Body of pancreas (tissue), 4 donors: ENCODE measurements around the gene SNX5. TPM values are rescaled to one million over a fixed set of nuclear protein-coding genes. Genes with fewer than 3 reads are reported as not detected.

ENCODE experiments used
- ATAC-seq: fragments of 150-250 bp; one replicate; pipeline ENCODE4 v1.9.1; 2016
- DNase-seq, 4 donors: peaks; one replicate each; pipeline ENCODE4 v3.0.0-alpha.2; 2019
- H3K27ac ChIP-seq, 4 donors: fragments of 200-600 bp; sonication (generic); 1 replicate in 3 of 4; 2 replicates in 1 of 4; pipeline versions ENCODE4 v1.5.1 to v1.6.1; 2016 to 2019; ENCODE audit warnings: mild to moderate bottlenecking in 1 of 4, mixed read lengths in 1 of 4, moderate library complexity in 1 of 4
- H3K27me3 ChIP-seq, 2 donors: fragments of 200-600 bp; sonication (generic); one replicate each; pipeline ENCODE4 v1.6.0; 2016; ENCODE audit warnings: mild to moderate bottlenecking in 1 of 2
- H3K36me3 ChIP-seq, 2 donors: fragments of 200-600 bp; sonication (generic); replicated peaks in 1 of 2; 2 replicates each; pipeline ENCODE4 v1.5.1; 2016; ENCODE audit warnings: low read depth in 2 of 2; ENCODE audit not compliant: insufficient read depth in 1 of 2
- H3K4me1 ChIP-seq: fragments of 200-600 bp; sonication (generic); one replicate; pipeline ENCODE4 v1.6.0; 2016
- H3K4me3 ChIP-seq, 2 donors: fragments of 200-600 bp; sonication (generic); 1 replicate in 1 of 2; 2 replicates in 1 of 2; pipeline ENCODE4 v1.5.1; 2016 to 2019
- H3K9me3 ChIP-seq, 3 donors: fragments of 200-600 bp; sonication (generic); 1 replicate in 2 of 3; 2 replicates in 1 of 3; pipeline ENCODE4 v1.5.1; 2016
- CTCF ChIP-seq, 7 experiments: fragments of 450-650 bp in 4 of 7; fragments of 200-600 bp in 3 of 7; sonication (generic) in 3 of 7; IDR thresholded peaks; one replicate each; pipeline ENCODE4 v1.5.1; 2016 to 2019; ENCODE audit warnings: antibody characterized with exemption in 7 of 7
- POLR2A ChIP-seq, 3 donors: fragments of 450-650 bp; IDR thresholded peaks; one replicate each; pipeline ENCODE4 v1.6.1; 2016; ENCODE audit warnings: antibody characterized with exemption in 3 of 3, mild to moderate bottlenecking in 2 of 3
- WGBS, 2 donors: methylation state at CpG; one replicate each; pipeline ENCODE4 v1.1.5; 2017; 5-methylcytosine and 5-hydroxymethylcytosine counted together
- intact Hi-C: fragments of 100-400 bp; cut with DNase I; formaldehyde crosslinking; loops from one replicate; pipeline ENCODE4 v1.15.1; 2023
- total RNA-seq, 2 donors: library from RNA; depleted of rRNA; stranded (reverse); fragments of >200 nt; gene quantifications; one replicate each; pipeline ENCODE4 v1.1.0, GENCODE V29; 2016

Gene SNX5
- total RNA-seq, 2 donors from 2014 or later = 61.3 to 84.3 TPM

GRCh38 chr20:17943343-17943742, 25.3 kb downstream of the SNX5 start:
- DNase-seq (no peak), ATAC-seq (no peak)
- peaks cover 7% of the 10 kb centered on the region for H3K4me1 ChIP-seq
- H3K27me3 ChIP-seq = no peaks in the 10 kb centered on the region
- 60 to 75% methylated on average over 3 of the region's 3 CpGs for WGBS, 2 donors
- no peaks in the 10 kb centered on the region for H3K9me3 ChIP-seq
- H3K4me3 ChIP-seq = no peak overlapping the region
- H3K36me3 ChIP-seq = peaks cover under 1 to 34% of the 10 kb centered on the region in 2 donors
- H3K27ac ChIP-seq = no peak overlapping the region
- TF ChIP-seq POLR2A (IDR thresholded peaks at IDR 0.05) (no peak), CTCF (IDR thresholded peaks at IDR 0.05) (no peak)
- intact Hi-C loops = no loop called here

- no peak for TF ChIP-seq CTCF (IDR thresholded peaks at IDR 0.05)
- TF ChIP-seq POLR2A (IDR thresholded peaks at IDR 0.05) = no peak
- 82 to 87% methylated on average over 3 of the region's 3 CpGs for WGBS, 2 donors
- Histone ChIP-seq H3K27me3 (no peaks in the 10 kb centered on the region), H3K4me1 (peaks cover 16% of the 10 kb centered on the region), H3K36me3 (peaks cover 0 to 27% of the 10 kb centered on the region in 2 donors), H3K4me3 (no peak overlapping the region), H3K9me3 (no peaks in the 10 kb centered on the region), H3K27ac (no peak overlapping the region)
- ATAC-seq (no peak), DNase-seq (no peak)
- intact Hi-C loops = no loop called here
These were observed 26.8 kb downstream of the SNX5 start for GRCh38 chr20:17941826-17942196.

GRCh38 chr20:17941087-17941825, 27.3 kb downstream of the SNX5 start:
- 87 to 93% methylated on average over 10 of the region's 10 CpGs for WGBS, 2 donors
- TF ChIP-seq CTCF (IDR thresholded peaks at IDR 0.05) (no peak), POLR2A (IDR thresholded peaks at IDR 0.05) (no peak)
- Histone ChIP-seq H3K27me3 (no peaks in the 10 kb centered on the region), H3K9me3 (no peaks in the 10 kb centered on the region), H3K4me3 (no peak overlapping the region), H3K4me1 (peaks cover 16% of the 10 kb centered on the region), H3K36me3 (peaks cover 0 to 27% of the 10 kb centered on the region in 2 donors), H3K27ac (no peak overlapping the region)
- ATAC-seq (no peak), DNase-seq (no peak)
- intact Hi-C loops = no loop called here

GRCh38 chr20:17940224-17940971, 28.2 kb downstream of the SNX5 start:
- H3K27ac ChIP-seq = no peak overlapping the region
- DNase-seq (no peak), ATAC-seq (no peak)
- H3K4me1 ChIP-seq = peaks cover 16% of the 10 kb centered on the region
- no peaks in the 10 kb centered on the region for H3K9me3 ChIP-seq
- H3K27me3 ChIP-seq = no peaks in the 10 kb centered on the region
- 63 to 77% methylated on average over 6 of the region's 6 CpGs for WGBS, 2 donors
- intact Hi-C loops = no loop called here
- H3K4me3 ChIP-seq = no peak overlapping the region
- peaks cover 0 to 22% of the 10 kb centered on the region in 2 donors for H3K36me3 ChIP-seq
- TF ChIP-seq CTCF (IDR thresholded peaks at IDR 0.05) = no peak
- no peak for TF ChIP-seq POLR2A (IDR thresholded peaks at IDR 0.05)
